H9 (cell line): ENCODE measurements around the gene FARS2. TPM values are rescaled to one million over a fixed set of nuclear protein-coding genes. Genes with fewer than 3 reads are reported as not detected.

Experiments
- DNase-seq: peaks from one replicate; pipeline ENCODE4 v3.0.0-alpha.2; 2017
- H2AFZ ChIP-seq: one replicate; pipeline ENCODE4 v1.6.1; 2013; ENCODE audit warnings: mild to moderate bottlenecking, low read length, control low read depth, moderate library complexity
- H2AK5ac ChIP-seq: 2 replicates; pipeline ENCODE4 v1.6.1; 2013; ENCODE audit warnings: low read length, control low read depth, mixed read lengths; ENCODE audit not compliant: insufficient read length
- H2BK120ac ChIP-seq: one replicate; pipeline ENCODE4 v1.6.1; 2013; ENCODE audit warnings: low read depth, mild to moderate bottlenecking, low read length, control low read depth, inconsistent platforms; ENCODE audit not compliant: poor library complexity, severe bottlenecking
- H2BK12ac ChIP-seq: 2 replicates; pipeline ENCODE4 v1.6.1; 2013; ENCODE audit warnings: low read length, control low read depth, mixed read lengths, low read depth; ENCODE audit not compliant: insufficient read length
- H2BK15ac ChIP-seq: 2 replicates; pipeline ENCODE4 v1.6.1; 2013; ENCODE audit warnings: low read depth, low read length, control low read depth
- H2BK20ac ChIP-seq: one replicate; pipeline ENCODE4 v1.6.1; 2013; ENCODE audit warnings: low read depth, mild to moderate bottlenecking, low read length, control low read depth, inconsistent platforms; ENCODE audit not compliant: poor library complexity, severe bottlenecking
- H2BK5ac ChIP-seq: 2 replicates; pipeline ENCODE4 v1.6.1; 2013; ENCODE audit warnings: low read length, control low read depth, mixed read lengths; ENCODE audit not compliant: insufficient read length
- H3K14ac ChIP-seq: 2 replicates; pipeline ENCODE4 v1.6.1; 2013; ENCODE audit warnings: low read length, control low read depth; ENCODE audit not compliant: insufficient read depth
- H3K18ac ChIP-seq: 2 replicates; pipeline ENCODE4 v1.6.1; 2013; ENCODE audit warnings: low read depth, mild to moderate bottlenecking, mixed read lengths, low read length, control low read depth; ENCODE audit not compliant: insufficient read length
- H3K23ac ChIP-seq: 2 replicates; pipeline ENCODE4 v1.6.1; 2013; ENCODE audit warnings: low read length, control low read depth, mixed read lengths, low read depth; ENCODE audit not compliant: insufficient read length
- H3K23me2 ChIP-seq: 2 replicates; pipeline ENCODE4 v1.6.1; 2013; ENCODE audit warnings: low read depth, mild to moderate bottlenecking, mixed read lengths, low read length, control low read depth; ENCODE audit not compliant: insufficient read length, poor library complexity, severe bottlenecking
- H3K27ac ChIP-seq: 2 replicates; pipeline ENCODE4 v1.5.1; 2013; ENCODE audit warnings: low read length, control low read depth, mixed read lengths, low read depth; ENCODE audit not compliant: insufficient read length
- H3K27me3 ChIP-seq: 2 replicates; pipeline ENCODE4 v1.6.1; 2013; ENCODE audit warnings: low read length, control low read depth, inconsistent platforms; ENCODE audit not compliant: insufficient read depth
- H3K4ac ChIP-seq: 2 replicates; pipeline ENCODE4 v1.6.1; 2013; ENCODE audit warnings: low read depth, mild to moderate bottlenecking, control low read depth, inconsistent platforms, low read length, moderate library complexity
- H3K4me1 ChIP-seq: 2 replicates; pipeline ENCODE4 v1.6.1; 2013; ENCODE audit warnings: low read length, control low read depth, inconsistent platforms; ENCODE audit not compliant: insufficient read depth
- H3K4me2 ChIP-seq: 2 replicates; pipeline ENCODE4 v1.6.1; 2013; ENCODE audit warnings: low read length, control low read depth, mixed read lengths; ENCODE audit not compliant: insufficient read length, insufficient read depth
- H3K56ac ChIP-seq: 2 replicates; pipeline ENCODE4 v1.6.1; 2013; ENCODE audit warnings: low read depth, mild to moderate bottlenecking, mixed read lengths, low read length, control low read depth; ENCODE audit not compliant: insufficient read length
- H3K79me1 ChIP-seq: 2 replicates; pipeline ENCODE4 v1.6.1; 2013; ENCODE audit warnings: low read depth, mild to moderate bottlenecking, moderate library complexity, low read length, control low read depth, inconsistent platforms; ENCODE audit not compliant: insufficient read depth, poor library complexity, severe bottlenecking
- H3K79me2 ChIP-seq: 2 replicates; pipeline ENCODE4 v1.6.1; 2013; ENCODE audit warnings: low read length, control low read depth, inconsistent platforms; ENCODE audit not compliant: insufficient read depth
- H3K9ac ChIP-seq: 2 replicates; pipeline ENCODE4 v1.6.1; 2013; ENCODE audit warnings: low read length, control low read depth, mixed read lengths; ENCODE audit not compliant: insufficient read length; ENCODE audit errors: extremely low read depth
- H3K9me3 ChIP-seq: one replicate; pipeline ENCODE4 v1.6.1; 2013; ENCODE audit warnings: low read depth, low read length, inconsistent platforms; ENCODE audit not compliant: control insufficient read depth
- H3T11ph ChIP-seq: one replicate; pipeline ENCODE4 v1.6.1; 2013; ENCODE audit warnings: mild to moderate bottlenecking, low read length, control low read depth, inconsistent platforms
- H4K20me1 ChIP-seq: one replicate; pipeline ENCODE4 v1.6.1; 2013; ENCODE audit not compliant: control insufficient read depth, insufficient read length, insufficient read depth
- H4K5ac ChIP-seq: 2 replicates; pipeline ENCODE4 v1.6.1; 2013; ENCODE audit warnings: low read depth, mild to moderate bottlenecking, mixed read lengths, low read length, control low read depth; ENCODE audit not compliant: insufficient read length
- H4K8ac ChIP-seq: replicated peaks from 2 replicates; pipeline ENCODE4 v1.6.1; 2013; ENCODE audit warnings: low read length, control low read depth, mixed read lengths, low read depth; ENCODE audit not compliant: insufficient read length
- H4K91ac ChIP-seq: 2 replicates; pipeline ENCODE4 v1.6.1; 2013; ENCODE audit warnings: low read depth, mild to moderate bottlenecking, moderate library complexity, mixed read lengths, low read length, control low read depth; ENCODE audit not compliant: insufficient read length
- H3K27ac Mint-ChIP-seq, 3 experiments: 2 replicates in 2 of 3; 3 replicates in 1 of 3; pipeline ENCODE4 v1.8.0; 2020 to 2021; ENCODE audit warnings: mixed read lengths in 3 of 3, mild to moderate bottlenecking in 1 of 3, moderate library complexity in 1 of 3
- H3K27me3 Mint-ChIP-seq: 2 replicates; pipeline ENCODE4 v1.8.0; 2021; ENCODE audit warnings: low read depth, mild to moderate bottlenecking, moderate library complexity, mixed read lengths
- H3K36me3 Mint-ChIP-seq, 3 experiments: 2 replicates in 2 of 3; 3 replicates in 1 of 3; pipeline ENCODE4 v1.8.0; 2020 to 2021; ENCODE audit warnings: low read depth in 3 of 3, mixed read lengths in 3 of 3; ENCODE audit not compliant: insufficient read depth in 1 of 3
- H3K4me1 Mint-ChIP-seq, 2 experiments: 2 replicates each; pipeline ENCODE4 v1.8.0; 2020; ENCODE audit warnings: mixed read lengths in 2 of 2
- H3K4me3 Mint-ChIP-seq, 2 experiments: 2 replicates in 1 of 2; 3 replicates in 1 of 2; pipeline ENCODE4 v1.8.0; 2020 to 2021; ENCODE audit warnings: mild to moderate bottlenecking in 2 of 2, mixed read lengths in 2 of 2, moderate library complexity in 1 of 2
- H3K9me3 Mint-ChIP-seq, 2 experiments: 2 replicates in 1 of 2; 3 replicates in 1 of 2; pipeline ENCODE4 v1.8.0; 2020; ENCODE audit warnings: mild to moderate bottlenecking in 2 of 2, mixed read lengths in 2 of 2, moderate library complexity in 1 of 2
- CTCF ChIP-seq: fragments of 200-600 bp; sonication (generic); conservative IDR thresholded peaks from 3 replicates; pipeline ENCODE4 v1.8.0; 2021; ENCODE audit warnings: antibody characterized with exemption, mild to moderate bottlenecking
- WGBS: extraction: QIAGEN DNeasy Blood & Tissue Kit; methylation state at CpG from one replicate; pipeline ENCODE4 v1.1.7; 2013; ENCODE audit warnings: missing lambda C conversion rate, low lambda C conversion rate, mixed read lengths; ENCODE audit not compliant: insufficient read length; ENCODE audit errors: extremely low coverage; 5-methylcytosine and 5-hydroxymethylcytosine counted together
- total RNA-seq: library from RNA; stranded (reverse); gene quantifications from 2 replicates; pipeline ENCODE4 v1.2.1, GENCODE V29; 2021

FARS2 gene
- total RNA-seq, 1 experiment from 2014 or later: 8.5 TPM

- Histone ChIP-seq H3K9me3 (no peaks in the 10 kb centered on the region), H3K27ac (no peak overlapping the region), H3K23me2 (no peaks in the 10 kb centered on the region), H2BK15ac (no peak overlapping the region), H3K56ac (no peak overlapping the region), H3K4ac (no peak overlapping the region), H4K91ac (no peak overlapping the region), H4K20me1 (no peaks in the 10 kb centered on the region), H3K4me2 (no peak overlapping the region), H3K79me2 (no peaks in the 10 kb centered on the region), H4K8ac (no peak overlapping the region), H3T11ph (no peak overlapping the region), H2AK5ac (no peak overlapping the region), H3K23ac (no peak overlapping the region), H3K27me3 (no peaks in the 10 kb centered on the region), H3K18ac (no peak overlapping the region), H2BK20ac (no peak overlapping the region), H2BK5ac (no peak overlapping the region), H3K9ac (no peak overlapping the region), H3K14ac (no peak overlapping the region), H3K4me1 (peaks cover 2% of the 10 kb centered on the region), H4K5ac (no peak overlapping the region), H2BK12ac (no peak overlapping the region), H2AFZ (no peak overlapping the region), H3K79me1 (no peaks in the 10 kb centered on the region), H2BK120ac (no peak overlapping the region)
- no peak for DNase-seq
- no peak overlapping the region for H3K27ac Mint-ChIP-seq
- no peaks in the 10 kb centered on the region for H3K27me3 Mint-ChIP-seq
- no CpG with 5 or more reads among the region's 3 CpGs for WGBS
- TF ChIP-seq CTCF: no peak
- H3K4me1 Mint-ChIP-seq: peaks cover 5 to 7% of the 10 kb centered on the region in 2 experiments
- no peaks in the 10 kb centered on the region for H3K9me3 Mint-ChIP-seq
- H3K4me3 Mint-ChIP-seq: no peak overlapping the region
- no peaks in the 10 kb centered on the region; a peak in 1 of 7 replicates for H3K36me3 Mint-ChIP-seq
Observed at GRCh38 chr6:5475779-5476178, 214.5 kb downstream of the FARS2 start.
